ENCODE results near the gene CBS. TPM values are rescaled to one million over a fixed set of nuclear protein-coding genes. Genes with fewer than 3 reads are reported as not detected.

The CBS gene
- total RNA-seq, 1 donor from 2014 or later: 5.5 TPM

DNA sequence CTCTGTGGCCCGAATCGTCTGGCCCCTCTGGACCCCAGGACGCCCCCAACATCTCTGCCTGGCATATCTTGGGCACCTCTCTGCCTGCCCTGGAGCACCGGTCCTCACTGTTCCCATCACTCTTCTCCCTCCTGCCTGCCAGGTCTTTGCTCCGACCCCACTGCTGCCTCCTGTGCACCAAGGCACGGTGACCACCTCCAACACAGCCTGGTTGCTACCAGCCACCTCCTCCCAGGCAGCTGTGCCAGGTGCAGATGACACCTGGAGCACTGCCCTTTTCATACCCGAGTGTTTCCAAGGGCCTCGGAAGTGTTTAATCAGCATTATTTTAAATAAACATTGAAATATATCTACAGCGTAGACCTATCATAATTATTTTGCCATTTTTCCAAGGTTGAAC, 70.0 kb downstream of the CBS start:
- intact Hi-C loops (cut with DNase I): no loop called here
- ATAC-seq: no peak
- DNase-seq (ENCODE audit: missing footprints): no peak

DNA sequence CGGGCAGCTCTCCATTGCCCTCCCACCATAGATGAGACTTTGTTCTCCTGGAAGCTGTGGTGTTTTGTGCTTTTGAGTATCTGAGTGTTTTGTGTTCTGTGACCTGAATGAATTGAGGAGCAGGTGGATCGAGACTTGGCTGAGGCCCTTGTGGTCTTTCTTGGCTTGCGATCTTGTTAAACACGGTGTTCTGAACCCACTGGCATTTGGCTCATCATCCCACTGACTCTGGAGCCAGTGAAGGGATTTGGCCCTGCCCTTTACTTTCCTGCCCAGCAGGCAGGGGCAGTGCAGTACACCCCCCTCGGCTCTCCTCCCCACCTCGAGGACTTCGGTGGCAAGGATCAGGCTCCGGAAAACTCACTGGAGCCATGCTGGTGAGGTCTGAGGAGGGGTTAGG, 70.7 kb downstream of the CBS start:
- no peak for DNase-seq (ENCODE audit: missing footprints)
- intact Hi-C loops (cut with DNase I): no loop called here
- no peak for ATAC-seq

Other genes starting within 250 kb of the CBS start
- gene WDR4, start 196.3 kb downstream of the CBS start, total RNA-seq: 6.5 TPM
- 61.0 TPM for gene NDUFV3, start 182.5 kb downstream of the CBS start, total RNA-seq
- not detected for gene ERVH48-1, start 150.2 kb downstream of the CBS start, total RNA-seq
- gene PKNOX1, start 101.3 kb downstream of the CBS start, total RNA-seq: 9.7 TPM
- 13.8 TPM for gene U2AF1, start 31.7 kb upstream of the CBS start, total RNA-seq
- not detected for gene CRYAA, start 93.2 kb upstream of the CBS start, total RNA-seq

Data from Right ventricle myocardium inferior (tissue), 1 donor.